GM18951 (cell line): ENCODE results near the gene AGMO.

Source experiments
- POLR2A ChIP-seq: IDR thresholded peaks from 4 replicates; pipeline ENCODE4 v1.6.1; 2011; ENCODE audit warnings: mild to moderate bottlenecking; ENCODE audit not compliant: insufficient read length, insufficient read depth; ENCODE audit errors: extremely low read depth
- in situ Hi-C: fragments of 300-500 bp; cut with MboI; formaldehyde crosslinking; loops from one replicate; pipeline ENCODE4 v1.12.0; 2022; ENCODE audit warnings: low sequenced_read_pairs, mixed read lengths, inconsistent platforms; ENCODE audit not compliant: unreplicated experiment

AGMO gene

GRCh38 chr7:15561835-15562234 lies at the start of gene AGMO:
TSS of gene AGMO (minus strand) at chr7:15562015.
- in situ Hi-C loops = no loop called here
- no peak for TF ChIP-seq POLR2A

DNA sequence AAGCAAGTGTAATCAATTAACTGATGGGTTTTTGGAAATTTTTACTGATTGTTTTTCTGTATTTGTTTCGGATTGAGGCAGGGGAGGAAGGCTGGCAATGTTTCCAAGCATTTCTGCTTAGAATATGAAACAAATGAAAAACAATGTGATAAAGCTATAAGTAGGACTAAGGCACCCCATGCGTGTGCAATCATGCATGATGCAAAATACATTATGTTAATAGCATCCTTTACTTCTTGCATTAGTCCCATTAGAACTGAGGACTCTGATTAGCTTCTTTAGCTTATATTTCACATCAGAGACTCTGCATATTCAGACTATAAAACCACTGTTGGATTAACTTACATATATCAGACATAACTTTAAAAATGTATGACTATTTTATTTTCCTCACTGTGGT lies 48.7 kb upstream of the AGMO start:
- in situ Hi-C loops = no loop called here
- TF ChIP-seq POLR2A = no peak

- TF ChIP-seq POLR2A = no peak
- in situ Hi-C loops = no loop called here
Observed at GRCh38 chr7:15609287-15609686, 47.5 kb upstream of the AGMO start.

DNA sequence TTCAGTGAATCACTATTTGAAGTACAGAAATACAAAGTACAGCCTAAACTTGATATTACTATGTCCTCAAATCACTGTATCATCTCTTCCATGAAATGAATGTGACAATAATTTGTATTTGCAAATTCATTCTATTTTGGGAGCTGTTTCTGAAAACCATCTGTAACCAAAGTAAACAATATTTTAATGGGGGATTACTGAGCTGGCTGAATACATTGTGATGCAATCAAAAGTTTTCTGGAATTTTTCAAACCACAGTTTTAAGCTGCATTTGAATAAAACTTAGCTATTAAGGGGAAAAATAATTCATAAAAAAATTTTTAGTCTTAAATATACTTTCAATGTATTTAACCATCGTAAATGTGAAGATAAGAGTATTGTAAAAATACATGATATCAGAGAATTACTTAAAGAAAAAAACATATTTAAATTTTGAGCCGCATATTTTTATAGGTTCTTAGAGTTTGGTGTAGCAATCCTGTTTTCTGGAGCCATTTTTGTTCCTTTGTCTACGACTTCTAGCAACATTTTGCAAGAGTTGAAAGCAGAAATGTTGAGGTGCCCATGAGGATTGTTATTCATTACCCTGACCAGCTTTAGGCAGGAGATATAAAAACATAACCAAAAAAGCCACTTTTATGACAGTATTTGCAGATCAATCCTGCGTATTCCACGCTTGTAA lies 45.9 kb upstream of the AGMO start:
- no peak for TF ChIP-seq POLR2A
- in situ Hi-C loops = no loop called here

DNA sequence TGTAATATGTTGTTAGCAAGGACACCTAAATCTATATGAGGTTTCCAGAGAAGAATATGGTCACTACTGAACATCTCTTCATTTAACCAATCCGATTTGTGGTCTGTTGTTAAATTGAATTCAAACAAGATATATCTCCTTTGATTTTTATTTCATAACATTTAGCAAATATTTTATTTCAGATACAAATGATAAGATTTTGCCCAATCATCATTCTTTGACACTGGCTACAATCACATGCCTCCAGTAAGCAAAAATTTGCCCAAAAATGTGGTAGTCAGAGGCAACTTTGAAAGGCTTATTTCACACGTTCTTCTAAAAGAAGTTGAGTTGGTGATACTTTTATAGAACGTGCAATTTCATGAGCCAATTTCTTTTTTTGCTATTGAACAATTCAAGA lies 44.7 kb upstream of the AGMO start:
- no peak for TF ChIP-seq POLR2A
- in situ Hi-C loops = no loop called here

GRCh38 chr7:15604166-15604565 lies 42.4 kb upstream of the AGMO start:
- in situ Hi-C loops = no loop called here
- no peak for TF ChIP-seq POLR2A

DNA sequence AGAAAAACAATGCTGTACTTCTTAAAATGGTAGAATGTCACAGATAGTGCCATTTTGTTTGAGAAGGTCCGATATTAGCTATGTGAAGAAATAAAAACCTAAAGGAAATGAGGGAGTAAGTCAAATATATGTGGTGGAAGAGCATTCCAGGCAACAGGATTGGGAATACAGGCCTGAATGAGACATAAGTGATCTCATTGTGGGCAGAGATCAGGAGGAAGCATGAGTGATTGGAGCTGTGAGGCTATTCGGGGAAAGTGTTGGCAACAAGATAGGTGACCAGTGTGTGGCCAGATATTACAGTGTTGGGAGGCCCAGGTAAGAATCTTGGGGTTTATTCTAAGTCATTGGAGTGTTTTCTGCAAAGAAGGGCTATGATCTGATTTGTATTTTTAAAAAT lies 41.3 kb upstream of the AGMO start:
- TF ChIP-seq POLR2A = no peak
- in situ Hi-C loops = no loop called here

DNA sequence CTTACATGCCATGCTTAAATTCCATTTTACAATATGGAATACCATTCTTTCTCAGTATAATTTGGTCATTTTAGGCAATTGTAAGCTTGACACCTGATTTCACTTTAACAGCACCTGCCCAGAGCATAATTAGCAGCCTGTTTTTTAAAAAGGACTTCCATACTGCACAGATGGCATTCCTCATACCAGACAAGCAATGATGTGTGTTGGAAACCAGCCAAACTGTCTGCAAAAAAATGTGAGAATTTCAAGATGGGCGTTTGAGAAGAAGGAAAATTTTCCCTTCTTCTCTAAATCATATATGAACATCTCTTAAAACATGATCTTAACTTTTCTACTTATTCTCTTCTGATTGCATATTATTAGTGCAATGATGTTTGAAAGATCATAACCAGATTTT lies 40.4 kb upstream of the AGMO start:
- TF ChIP-seq POLR2A = no peak
- in situ Hi-C loops = no loop called here

DNA sequence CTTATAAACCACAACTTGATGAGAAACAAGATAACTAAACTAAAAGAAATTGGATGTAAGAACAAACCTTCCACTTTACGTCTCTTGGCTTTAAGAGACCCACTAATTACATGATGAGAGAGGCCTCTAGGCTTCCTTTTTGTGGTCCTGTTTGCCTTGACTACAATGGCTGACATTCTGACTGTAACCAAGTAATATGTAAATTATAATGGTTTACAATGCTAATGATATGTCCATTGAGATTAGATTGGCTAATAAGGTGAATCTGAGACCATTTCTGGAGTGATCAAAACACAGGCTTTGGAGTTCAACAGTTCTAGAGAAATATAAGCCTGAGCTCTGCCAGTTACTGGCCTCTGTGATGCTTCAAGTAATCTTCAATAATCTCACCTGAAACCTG lies 39.4 kb upstream of the AGMO start:
- in situ Hi-C loops = no loop called here
- no peak for TF ChIP-seq POLR2A

- in situ Hi-C loops = no loop called here
- no peak for TF ChIP-seq POLR2A
Observed at GRCh38 chr7:15600298-15600697, 38.5 kb upstream of the AGMO start.

GRCh38 chr7:15594461-15594860 lies 32.6 kb upstream of the AGMO start:
- no peak for TF ChIP-seq POLR2A
- in situ Hi-C loops = no loop called here

DNA sequence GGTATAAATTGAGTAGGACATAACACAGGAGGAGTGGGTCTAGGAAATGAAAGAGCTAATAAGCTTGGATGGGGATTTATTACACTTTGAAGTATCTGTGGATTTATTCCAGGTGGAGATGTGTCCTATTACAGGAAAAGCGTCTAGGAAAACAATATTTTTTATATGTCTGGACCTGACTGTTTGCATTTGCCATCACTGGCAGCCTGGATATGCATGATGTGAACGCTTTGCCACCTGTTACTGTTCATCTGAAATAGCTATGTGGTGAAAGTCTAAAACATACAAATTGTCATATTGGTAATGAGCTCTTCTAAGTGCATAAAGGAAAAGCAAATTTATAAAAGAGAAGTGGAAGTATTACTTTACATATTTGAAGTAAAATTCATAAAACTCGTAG lies 31.6 kb upstream of the AGMO start:
- in situ Hi-C loops = no loop called here
- no peak for TF ChIP-seq POLR2A

DNA sequence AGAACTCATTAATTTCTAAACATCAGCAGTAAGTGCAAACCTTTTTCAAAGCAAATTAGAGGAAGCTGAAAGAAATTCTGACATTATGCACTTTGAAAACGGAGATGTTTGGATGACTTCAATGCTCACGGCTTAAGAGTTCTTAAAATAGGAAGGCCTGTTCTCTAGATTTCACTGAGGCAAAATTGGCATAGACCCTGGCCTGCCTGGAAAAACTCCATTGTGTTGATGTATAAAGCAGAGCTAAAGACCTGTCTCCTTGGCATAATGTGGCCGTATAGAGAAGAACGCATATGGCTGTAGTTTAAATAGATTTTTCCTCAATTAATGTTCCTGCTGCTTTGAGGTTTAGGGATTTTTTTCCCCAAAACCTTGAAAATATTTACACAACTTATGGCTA lies 24.5 kb upstream of the AGMO start:
- no peak for TF ChIP-seq POLR2A
- in situ Hi-C loops = no loop called here

DNA sequence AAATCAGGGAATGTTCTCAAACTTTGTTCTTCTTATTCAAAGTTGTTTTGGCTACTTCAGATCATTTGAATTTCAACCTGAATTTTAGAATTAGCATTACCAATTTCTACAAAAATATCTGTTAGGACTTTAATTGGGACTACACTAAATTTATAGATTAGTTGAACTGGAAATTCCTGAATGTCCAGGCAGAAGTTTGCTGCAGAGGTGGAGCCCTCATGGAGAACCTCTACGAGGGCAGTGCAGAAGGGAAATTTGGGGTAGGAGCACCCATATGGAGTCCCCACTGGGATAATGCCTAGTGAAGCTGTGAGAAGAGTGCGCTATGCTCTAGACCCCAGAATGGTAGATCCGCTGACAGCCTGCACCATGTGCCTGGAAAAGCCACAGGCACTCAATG lies 22.8 kb upstream of the AGMO start:
- in situ Hi-C loops = no loop called here
- no peak for TF ChIP-seq POLR2A

DNA sequence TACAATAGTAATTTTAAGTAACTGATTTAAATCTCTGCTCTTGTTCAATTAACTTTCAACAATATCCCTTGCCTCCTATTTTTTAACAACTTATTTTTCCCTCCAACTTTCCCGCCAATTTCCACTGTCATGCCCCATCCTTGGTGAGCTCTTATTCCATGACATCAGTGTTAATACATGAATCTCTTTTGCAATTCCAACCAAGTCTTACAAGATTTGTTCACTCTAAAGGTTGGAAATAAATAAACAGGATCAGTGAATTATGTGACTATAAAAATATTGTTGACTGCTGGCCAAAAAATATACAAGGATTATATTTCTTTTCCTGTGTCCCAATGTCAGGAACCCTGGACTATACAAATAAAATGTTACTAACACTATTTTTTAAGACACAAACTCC lies 21.0 kb upstream of the AGMO start:
- in situ Hi-C loops = no loop called here
- no peak for TF ChIP-seq POLR2A
